ENCODE results near the gene CNTNAP2. TPM values are rescaled to one million over a fixed set of nuclear protein-coding genes. Genes with fewer than 3 reads are reported as not detected.

CNTNAP2 gene
- total and polyA plus RNA-seq, 2 of the 8 experiments (the other 6 are each of a cell fraction or from before 2014, with no cell fraction given) = 27.9 to 71.0 TPM

DNA sequence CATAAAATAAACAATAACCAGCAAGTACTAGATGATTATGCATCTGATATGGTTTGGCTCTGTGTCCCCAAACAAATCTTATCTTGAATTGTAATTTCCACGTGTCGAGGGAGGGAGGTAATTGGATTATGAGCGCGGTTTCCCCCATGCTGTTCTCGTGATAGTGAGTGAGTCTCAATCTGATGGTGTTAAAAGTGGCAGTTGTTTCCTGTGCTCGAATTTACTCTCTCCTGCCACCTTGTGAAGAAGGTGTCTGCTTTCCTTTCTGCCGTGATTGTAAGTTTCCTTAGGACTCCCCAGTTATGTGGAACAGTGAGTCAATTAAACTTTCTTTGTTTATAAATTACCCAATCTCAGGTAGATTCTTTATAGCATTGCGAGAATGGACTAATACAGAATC, 15.1 kb downstream of the CNTNAP2 start (continued):
- TF ChIP-seq RBBP5 (IDR thresholded peaks at IDR 0.05; ENCODE audit: borderline replicate concordance, low read depth, low read length) = no peak
- TF ChIP-seq SP4 (IDR thresholded peaks at IDR 0.05; ENCODE audit: low read length) = no peak
